GM06990 (cell line): ENCODE results near the gene TCF12.

Experiments
- DNase-seq: peaks from one replicate; pipeline ENCODE4 v3.0.0-alpha.2; 2011; ENCODE audit not compliant: insufficient read length; ENCODE audit errors: extremely low read depth
- H3K27me3 ChIP-seq: replicated peaks from 2 replicates; pipeline ENCODE4 v1.6.0; 2011; ENCODE audit warnings: low read length; ENCODE audit not compliant: control insufficient read depth, insufficient read depth
- H3K36me3 ChIP-seq: 2 replicates; pipeline ENCODE4 v1.5.1; 2011; ENCODE audit warnings: low read length; ENCODE audit not compliant: control insufficient read depth, insufficient read depth
- H3K4me3 ChIP-seq: replicated peaks from 2 replicates; pipeline ENCODE4 v1.5.1; 2011; ENCODE audit warnings: low read depth, mild to moderate bottlenecking, control low read depth, low read length
- CTCF ChIP-seq: IDR thresholded peaks from 2 replicates; pipeline ENCODE4 v1.5.1; 2011; ENCODE audit warnings: low read length, control low read depth, mild to moderate bottlenecking, inconsistent platforms; ENCODE audit not compliant: insufficient read depth, poor library complexity, severe bottlenecking

The TCF12 gene

GRCh38 chr15:57319919-57320560 lies 401.6 kb downstream of the TCF12 start:
- no peaks in the 10 kb centered on the region for H3K27me3 ChIP-seq
- H3K36me3 ChIP-seq, result no peaks in the 10 kb centered on the region
- TF ChIP-seq CTCF, result no peak
- no peak overlapping the region for H3K4me3 ChIP-seq
- DNase-seq, result no peak

DNA sequence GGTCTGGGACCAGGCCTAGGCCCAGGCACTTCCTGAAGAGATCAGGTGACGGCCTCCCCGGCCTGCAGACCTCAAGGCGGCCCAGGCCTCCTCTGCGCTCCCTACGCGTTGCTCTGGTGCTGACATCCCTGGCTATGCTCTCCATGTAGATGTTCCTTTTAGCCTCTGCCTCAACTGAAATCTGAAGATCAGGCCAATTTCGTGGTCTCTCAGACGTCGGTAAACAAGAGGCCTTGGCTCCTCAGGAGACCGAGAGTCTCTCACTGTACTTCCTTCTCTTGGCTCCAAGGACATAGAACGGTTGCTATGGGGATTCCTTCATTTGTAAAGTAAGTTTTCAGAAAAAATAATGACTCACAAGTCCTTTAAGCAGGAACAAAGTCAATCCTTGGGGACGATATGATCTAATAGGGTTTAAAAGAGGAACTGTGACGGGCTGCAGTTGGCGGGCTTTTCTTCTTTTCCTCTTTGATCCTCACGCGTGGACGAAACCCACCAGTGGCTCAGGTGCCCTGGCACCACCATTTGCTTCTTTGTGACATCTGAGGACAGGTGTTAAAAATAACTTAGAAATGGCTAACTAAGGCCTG lies 402.3 kb downstream of the TCF12 start:
- H3K36me3 ChIP-seq, result no peaks in the 10 kb centered on the region
- H3K4me3 ChIP-seq, result no peak overlapping the region
- TF ChIP-seq CTCF, result no peak
- no peaks in the 10 kb centered on the region for H3K27me3 ChIP-seq
- no peak for DNase-seq

GRCh38 chr15:57321485-57321884 lies 403.0 kb downstream of the TCF12 start:
- no peak for TF ChIP-seq CTCF
- no peaks in the 10 kb centered on the region for H3K27me3 ChIP-seq
- no peaks in the 10 kb centered on the region for H3K36me3 ChIP-seq
- H3K4me3 ChIP-seq, result no peak overlapping the region
- DNase-seq, result no peak

DNA sequence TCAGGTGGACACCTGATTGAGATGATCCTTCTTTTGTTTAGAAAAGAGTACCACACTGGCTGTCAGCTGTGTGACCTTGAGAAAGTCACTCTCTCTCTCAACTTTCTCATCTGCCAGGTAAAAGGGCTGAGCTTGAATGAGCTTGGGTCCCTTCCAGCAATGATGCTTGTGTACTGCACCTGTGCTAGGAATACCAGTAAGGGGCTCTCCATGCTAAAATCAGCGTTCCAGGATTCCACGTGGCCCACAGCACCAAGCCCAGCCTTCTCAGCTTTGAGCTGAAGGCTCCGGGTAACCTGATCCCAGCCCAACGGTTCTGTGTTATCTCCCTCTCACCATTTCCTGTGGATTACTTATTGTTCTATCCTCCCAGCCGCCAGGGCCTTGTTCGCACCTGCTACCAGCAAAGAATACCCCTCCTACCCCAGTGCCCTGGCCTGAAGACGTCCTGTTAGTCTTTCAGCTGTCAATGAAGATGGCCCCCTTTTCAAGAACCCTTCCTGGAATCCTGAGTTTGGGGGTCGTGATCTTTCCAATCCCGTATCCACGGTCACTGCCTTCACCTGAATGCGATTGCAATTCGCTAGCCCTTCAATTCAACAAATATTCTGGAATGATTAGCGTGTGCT lies 403.6 kb downstream of the TCF12 start:
- TF ChIP-seq CTCF, result no peak
- H3K4me3 ChIP-seq, result no peak overlapping the region
- H3K36me3 ChIP-seq, result no peaks in the 10 kb centered on the region
- DNase-seq, result no peak
- H3K27me3 ChIP-seq, result no peaks in the 10 kb centered on the region

DNA sequence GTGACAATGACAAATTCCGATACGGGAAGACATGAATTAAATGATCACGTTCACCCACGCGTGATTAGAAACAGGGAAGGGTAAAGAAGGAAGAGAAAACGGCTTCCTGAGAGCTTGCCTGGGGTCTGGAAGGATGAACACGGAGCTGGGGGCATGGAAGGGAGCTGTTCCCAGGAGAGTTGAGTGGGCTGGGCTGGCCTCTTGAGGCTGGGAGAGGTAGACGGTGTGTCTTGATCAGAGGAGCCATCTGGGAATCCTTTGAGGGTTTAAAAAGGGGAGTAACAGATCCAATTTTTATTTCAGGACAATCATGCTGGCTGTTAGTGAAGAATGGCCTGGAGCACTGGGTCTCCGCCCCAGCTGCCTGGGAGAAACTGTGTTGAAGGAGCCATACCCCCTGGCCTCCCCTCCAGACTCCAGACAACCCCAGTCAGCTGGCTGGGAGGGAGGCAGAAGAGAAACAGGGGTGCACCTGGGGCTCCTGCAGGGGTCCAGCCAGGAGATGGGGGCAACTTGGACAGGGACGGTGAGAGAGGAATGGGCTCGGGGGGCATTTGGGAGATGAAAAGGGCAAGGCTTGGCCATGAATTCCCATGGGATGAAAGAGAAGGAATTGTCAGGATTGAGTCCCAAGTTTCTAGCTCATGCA lies 404.3 kb downstream of the TCF12 start:
- no peak overlapping the region for H3K4me3 ChIP-seq

More for the DNA sequence above, 404.3 kb downstream of the TCF12 start:
- TF ChIP-seq CTCF, result no peak
- DNase-seq, result no peak
- H3K27me3 ChIP-seq, result no peaks in the 10 kb centered on the region
- no peaks in the 10 kb centered on the region for H3K36me3 ChIP-seq
